GM18873 (cell line): ENCODE measurements around the gene PMM2.
"Not testable (repeated sequence)": the region's sequence is repeated elsewhere in the genome, so short reads cannot be mapped to it uniquely, and the experiment has no call there.

Experiments used
- ATAC-seq: cut with Tn5 transposase; IDR thresholded peaks from one replicate; pipeline ENCODE4 v1.9.1; 2021; ENCODE audit warnings: mild to moderate bottlenecking, moderate library complexity, moderate number of reproducible peaks; ENCODE audit not compliant: unreplicated experiment, low FRiP score

The PMM2 gene

GRCh38 chr16:8797364-8798173 lies at the start of gene PMM2, which contains the start of gene TMEM186:
Gene PMM2, plus strand, starts transcription at chr16:8797839. Its CDS starts 44 bp downstream, at chr16:8797883.
Gene TMEM186, minus strand, starts transcription at chr16:8797639. Its CDS starts 25 bp downstream, at chr16:8797614.
- ATAC-seq: peak; percentile 75

- ATAC-seq: not testable (repeated sequence)
These were observed 48.7 kb upstream of the PMM2 start for GRCh38 chr16:8748944-8749343.

GRCh38 chr16:8751481-8752311 lies 45.9 kb upstream of the PMM2 start:
- no peak for ATAC-seq

- no peak for ATAC-seq
These were observed 44.9 kb upstream of the PMM2 start for GRCh38 chr16:8752706-8753105.

- no peak for ATAC-seq
These were observed 44.1 kb upstream of the PMM2 start for GRCh38 chr16:8753416-8754054.

GRCh38 chr16:8756755-8757154 lies 40.9 kb upstream of the PMM2 start:
- no peak for ATAC-seq

GRCh38 chr16:8758022-8758421 lies 39.6 kb upstream of the PMM2 start:
- ATAC-seq: no peak

GRCh38 chr16:8760021-8760420 lies 37.6 kb upstream of the PMM2 start:
- ATAC-seq: no peak

- no peak for ATAC-seq
These were observed 36.6 kb upstream of the PMM2 start for GRCh38 chr16:8761078-8761477.

- ATAC-seq: no peak
These were observed 35.4 kb upstream of the PMM2 start for GRCh38 chr16:8762254-8762653.

- ATAC-seq: no peak
These were observed 34.6 kb upstream of the PMM2 start for GRCh38 chr16:8763083-8763482.

- no peak for ATAC-seq
These were observed 33.7 kb upstream of the PMM2 start for GRCh38 chr16:8763899-8764298.

GRCh38 chr16:8764525-8765250 lies 33.0 kb upstream of the PMM2 start:
- no peak for ATAC-seq

- ATAC-seq: no peak
These were observed 30.5 kb upstream of the PMM2 start for GRCh38 chr16:8767176-8767575.

- ATAC-seq: no peak
These were observed 29.4 kb upstream of the PMM2 start for GRCh38 chr16:8768283-8768682.

GRCh38 chr16:8768692-8769091 lies 28.9 kb upstream of the PMM2 start:
- no peak for ATAC-seq

- ATAC-seq: no peak
These were observed 24.1 kb upstream of the PMM2 start for GRCh38 chr16:8773537-8773936.

GRCh38 chr16:8774208-8774607 lies 23.4 kb upstream of the PMM2 start:
- no peak for ATAC-seq

GRCh38 chr16:8775359-8775758 lies 22.3 kb upstream of the PMM2 start:
- ATAC-seq: no peak

GRCh38 chr16:8776129-8776584 lies 21.5 kb upstream of the PMM2 start:
- ATAC-seq: no peak
